Mesothelial cell of epicardium (in vitro differentiated cells): ENCODE results near the gene CFI. TPM values are rescaled to one million over a fixed set of nuclear protein-coding genes. Genes with fewer than 3 reads are reported as not detected.
A peak's percentile ranks its signal among the peaks of the same experiment; 100 is the strongest.

ENCODE experiments used
- DNase-seq, 2 experiments: peaks; one replicate each; pipeline ENCODE4 v3.0.0; 2021; ENCODE audit warnings: low spot score in 2 of 2; ENCODE audit not compliant: unreplicated experiment in 2 of 2
- H3K27ac Mint-ChIP-seq: 2 replicates; pipeline ENCODE4 v1.8.0; 2021; ENCODE audit warnings: mixed read lengths
- H3K27me3 Mint-ChIP-seq: 2 replicates; pipeline ENCODE4 v1.8.0; 2021; ENCODE audit warnings: low read depth, mixed read lengths
- H3K36me3 Mint-ChIP-seq: 2 replicates; pipeline ENCODE4 v1.8.0; 2021; ENCODE audit warnings: mixed read lengths
- H3K4me1 Mint-ChIP-seq: 2 replicates; pipeline ENCODE4 v1.8.0; 2021; ENCODE audit warnings: mixed read lengths
- H3K4me3 Mint-ChIP-seq: 2 replicates; pipeline ENCODE4 v1.8.0; 2021; ENCODE audit warnings: mild to moderate bottlenecking, moderate library complexity, mixed read lengths
- H3K9me3 Mint-ChIP-seq: 2 replicates; pipeline ENCODE4 v1.8.0; 2021; ENCODE audit warnings: mixed read lengths
- total RNA-seq: library from RNA; stranded (reverse); gene quantifications from 3 replicates; pipeline ENCODE4 v1.2.1, GENCODE V29; 2021
- TF ChIP-seq, protein P1 (sequence below): fragments of 200-600 bp; sonication (generic); IDR thresholded peaks from one replicate; pipeline ENCODE4 v1.5.0; 2021; ENCODE audit warnings: antibody characterized with exemption; ENCODE audit not compliant: unreplicated experiment

Gene CFI
- total RNA-seq, 1 donor from 2014 or later, result 506 TPM

DNA sequence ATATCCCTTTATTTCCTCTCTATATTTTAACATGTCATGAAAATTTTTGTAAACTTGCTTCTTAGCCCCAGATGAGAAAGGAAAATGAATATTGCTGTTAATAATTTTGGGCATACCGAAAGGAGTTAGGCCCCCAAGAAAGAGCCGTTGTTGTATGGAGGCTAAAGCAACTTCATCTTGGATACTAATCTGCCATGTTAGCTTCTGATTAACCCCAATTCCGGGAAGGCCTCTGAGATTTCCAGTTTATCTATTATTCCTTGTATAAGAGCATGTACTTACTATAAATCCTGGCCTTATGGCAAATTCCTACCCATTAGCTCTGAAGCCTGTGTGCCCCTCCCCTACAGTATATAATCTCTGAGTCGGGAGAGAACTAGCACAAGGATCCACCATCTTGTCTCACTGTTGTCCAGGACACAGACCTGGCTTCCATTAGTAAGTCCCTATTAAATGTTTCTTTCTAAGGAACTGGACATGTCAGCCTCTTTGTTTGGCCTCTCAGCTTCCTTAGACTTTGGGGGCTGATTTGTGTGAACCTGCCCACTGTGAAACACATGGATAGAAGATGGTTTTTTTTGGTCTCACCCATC is 51.1 kb downstream of the CFI start:
- H3K27me3 Mint-ChIP-seq, result no peaks in the 10 kb centered on the region
- H3K9me3 Mint-ChIP-seq, result no peaks in the 10 kb centered on the region
- DNase-seq, result no peak

DNA sequence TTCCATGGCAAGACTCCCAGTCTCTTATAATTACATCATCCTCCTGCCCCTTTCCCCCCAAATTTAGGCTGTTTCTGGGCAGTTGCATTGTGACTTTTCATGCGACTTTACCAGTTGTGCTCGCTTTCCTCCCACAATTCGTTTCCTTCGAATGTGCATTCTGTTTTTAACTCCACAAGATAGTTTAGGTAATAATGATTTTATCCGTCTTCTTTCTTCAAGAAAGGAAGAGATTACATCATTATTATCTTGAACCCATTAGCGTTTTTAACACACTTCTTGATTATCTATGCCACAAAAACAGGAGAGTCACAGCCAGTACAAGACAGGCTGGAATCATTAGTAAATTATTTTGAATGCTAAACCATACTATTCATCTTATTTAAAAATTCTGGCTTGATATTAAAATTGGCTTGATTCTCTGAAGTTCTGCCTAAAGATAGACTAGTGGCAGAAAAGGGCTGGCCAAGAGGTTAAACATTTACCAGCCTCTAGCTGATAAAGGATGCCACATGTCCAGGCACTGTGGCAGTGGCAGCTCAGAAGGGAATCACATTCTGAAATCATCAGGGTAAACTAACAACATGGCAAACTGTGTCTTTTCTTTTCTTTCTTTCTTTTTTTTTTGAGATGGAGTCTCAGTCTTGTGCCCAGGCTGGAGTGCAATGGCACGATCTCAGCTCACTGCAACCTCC is 52.3 kb downstream of the CFI start:
- H3K36me3 Mint-ChIP-seq, result peaks cover 48% of the 10 kb centered on the region
- H3K4me3 Mint-ChIP-seq, result no peak overlapping the region
- no peaks in the 10 kb centered on the region for H3K27me3 Mint-ChIP-seq
- TF ChIP-seq, protein P1, sequence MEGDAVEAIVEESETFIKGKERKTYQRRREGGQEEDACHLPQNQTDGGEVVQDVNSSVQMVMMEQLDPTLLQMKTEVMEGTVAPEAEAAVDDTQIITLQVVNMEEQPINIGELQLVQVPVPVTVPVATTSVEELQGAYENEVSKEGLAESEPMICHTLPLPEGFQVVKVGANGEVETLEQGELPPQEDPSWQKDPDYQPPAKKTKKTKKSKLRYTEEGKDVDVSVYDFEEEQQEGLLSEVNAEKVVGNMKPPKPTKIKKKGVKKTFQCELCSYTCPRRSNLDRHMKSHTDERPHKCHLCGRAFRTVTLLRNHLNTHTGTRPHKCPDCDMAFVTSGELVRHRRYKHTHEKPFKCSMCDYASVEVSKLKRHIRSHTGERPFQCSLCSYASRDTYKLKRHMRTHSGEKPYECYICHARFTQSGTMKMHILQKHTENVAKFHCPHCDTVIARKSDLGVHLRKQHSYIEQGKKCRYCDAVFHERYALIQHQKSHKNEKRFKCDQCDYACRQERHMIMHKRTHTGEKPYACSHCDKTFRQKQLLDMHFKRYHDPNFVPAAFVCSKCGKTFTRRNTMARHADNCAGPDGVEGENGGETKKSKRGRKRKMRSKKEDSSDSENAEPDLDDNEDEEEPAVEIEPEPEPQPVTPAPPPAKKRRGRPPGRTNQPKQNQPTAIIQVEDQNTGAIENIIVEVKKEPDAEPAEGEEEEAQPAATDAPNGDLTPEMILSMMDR, result no peak
- no peak for DNase-seq
- H3K27ac Mint-ChIP-seq, result no peak overlapping the region
- H3K9me3 Mint-ChIP-seq, result no peaks in the 10 kb centered on the region
- no peaks in the 10 kb centered on the region for H3K4me1 Mint-ChIP-seq

More for the DNA sequence above, 51.1 kb downstream of the CFI start:
- H3K27ac Mint-ChIP-seq, result no peak overlapping the region
- peaks cover 55% of the 10 kb centered on the region for H3K36me3 Mint-ChIP-seq
- TF ChIP-seq, protein P1, result no peak
- H3K4me3 Mint-ChIP-seq, result no peak overlapping the region
- H3K4me1 Mint-ChIP-seq, result no peaks in the 10 kb centered on the region

DNA sequence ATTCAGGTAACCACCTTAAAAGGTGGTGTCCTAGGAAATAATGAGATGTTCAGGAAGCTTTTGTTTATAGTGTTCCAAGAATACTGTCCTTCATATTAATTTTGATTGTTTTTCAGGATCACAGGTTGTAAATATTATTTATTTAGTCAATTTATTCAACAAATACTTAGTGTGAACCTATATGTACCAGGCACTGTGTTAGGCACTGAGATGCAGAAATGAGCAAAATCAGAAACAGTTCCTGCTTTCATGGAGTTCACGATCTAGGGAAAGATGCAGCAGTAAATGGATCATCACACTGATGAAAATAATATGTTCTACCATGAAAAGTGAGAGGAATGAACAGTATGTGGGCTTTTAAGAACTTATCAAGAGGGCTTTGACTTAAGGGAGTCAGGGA is 53.7 kb downstream of the CFI start:
- H3K36me3 Mint-ChIP-seq, result peaks cover 50% of the 10 kb centered on the region
- TF ChIP-seq, protein P1, result no peak
- DNase-seq, result no peak
- H3K27me3 Mint-ChIP-seq, result no peaks in the 10 kb centered on the region
- no peak overlapping the region for H3K4me3 Mint-ChIP-seq
- no peaks in the 10 kb centered on the region for H3K9me3 Mint-ChIP-seq
- H3K27ac Mint-ChIP-seq, result peak overlapping the region; percentile 35
- no peaks in the 10 kb centered on the region for H3K4me1 Mint-ChIP-seq

DNA sequence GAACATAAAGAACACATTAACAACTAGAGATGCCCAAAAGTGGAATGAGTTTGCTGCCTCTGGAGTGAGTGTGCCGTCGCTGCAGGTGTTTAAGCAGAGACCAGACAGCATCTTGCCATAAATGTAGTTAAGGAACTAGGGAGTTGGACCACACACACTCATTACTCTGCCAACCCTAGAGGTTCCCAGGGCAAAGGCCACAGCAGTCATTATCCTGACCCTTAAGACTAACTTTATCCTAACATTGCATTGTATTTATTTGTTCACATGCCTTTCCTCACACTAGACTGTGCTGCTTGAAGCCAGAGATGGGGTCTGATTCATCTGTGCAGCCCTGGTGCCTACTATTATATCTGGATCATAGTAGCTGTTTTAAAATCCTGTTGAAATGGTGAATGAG is 55.1 kb downstream of the CFI start:
- Mint-ChIP-seq H3K4me1 (peaks cover 2% of the 10 kb centered on the region), H3K4me3 (no peak overlapping the region), H3K27me3 (no peaks in the 10 kb centered on the region), H3K9me3 (no peaks in the 10 kb centered on the region), H3K27ac (no peak overlapping the region), H3K36me3 (peaks cover 57% of the 10 kb centered on the region)
- TF ChIP-seq, protein P1, result no peak
- no peak for DNase-seq

DNA sequence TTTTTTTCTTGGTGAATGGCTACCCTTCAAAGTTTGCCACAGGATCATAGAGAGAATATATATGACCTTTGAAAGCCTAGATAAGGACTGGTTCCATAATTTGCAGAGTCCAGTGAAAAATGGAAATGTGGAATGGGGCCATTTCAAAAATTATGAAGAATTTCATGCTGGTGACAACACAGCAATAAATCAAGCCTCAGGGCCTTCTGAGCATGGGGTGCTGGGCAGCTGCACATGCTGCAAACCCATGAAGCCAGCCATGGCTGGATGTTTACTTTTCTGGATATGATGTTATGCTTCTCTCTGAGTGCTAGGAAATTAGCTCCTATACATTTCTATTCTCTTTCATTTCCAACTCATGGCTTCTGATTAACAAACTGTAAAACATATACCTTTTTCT is 56.0 kb downstream of the CFI start:
- no peak overlapping the region for H3K27ac Mint-ChIP-seq
- TF ChIP-seq, protein P1, result no peak
- no peaks in the 10 kb centered on the region for H3K27me3 Mint-ChIP-seq
- no peak overlapping the region for H3K4me3 Mint-ChIP-seq
- H3K9me3 Mint-ChIP-seq, result no peaks in the 10 kb centered on the region
- H3K36me3 Mint-ChIP-seq, result peaks cover 59% of the 10 kb centered on the region
- H3K4me1 Mint-ChIP-seq, result peaks cover 2% of the 10 kb centered on the region
- DNase-seq, result no peak
